GM23338 (cell line): Measurements from ENCODE around the gene SUGCT.

Experiments used
- CREB1 ChIP-seq: fragments of 250-450 bp; sonication (Bioruptor Pico); IDR thresholded peaks from 2 replicates; pipeline ENCODE4 v1.5.0; 2020; ENCODE audit warnings: low read depth, mild to moderate bottlenecking, moderate library complexity
- CTCF ChIP-seq, 2 experiments: fragments of 200-600 bp in 1 of 2; sonication (generic) in 1 of 2; conservative IDR thresholded peaks; 2 replicates each; pipeline versions ENCODE4 v1.5.1 to v1.6.1; 2016 to 2017; ENCODE audit warnings: antibody characterized with exemption in 2 of 2, low read depth in 2 of 2, mild to moderate bottlenecking in 2 of 2, moderate library complexity in 1 of 2
- EZH2 ChIP-seq: fragments of 200-600 bp; sonication (generic); IDR thresholded peaks from one replicate; pipeline ENCODE4 v1.8.0; 2017; ENCODE audit warnings: antibody characterized with exemption, mild to moderate bottlenecking, low read depth; ENCODE audit not compliant: unreplicated experiment
- EZH2phosphoT487 ChIP-seq: fragments of 200-600 bp; sonication (generic); IDR thresholded peaks from one replicate; pipeline ENCODE4 v1.8.1; 2018; ENCODE audit warnings: antibody characterized with exemption; ENCODE audit not compliant: unreplicated experiment
- JUNB ChIP-seq: IDR thresholded peaks from one replicate; pipeline ENCODE4 v1.6.1; 2016; ENCODE audit warnings: antibody characterized with exemption; ENCODE audit not compliant: unreplicated experiment
- POLR2AphosphoS5 ChIP-seq: IDR thresholded peaks from 2 replicates; pipeline ENCODE4 v1.6.1; 2016; ENCODE audit warnings: antibody characterized with exemption, low read depth
- REST ChIP-seq: IDR thresholded peaks from one replicate; pipeline ENCODE4 v1.6.1; 2018; ENCODE audit warnings: antibody characterized with exemption; ENCODE audit not compliant: unreplicated experiment
- STAT1 ChIP-seq: IDR thresholded peaks from one replicate; pipeline ENCODE4 v1.6.1; 2016; ENCODE audit warnings: antibody characterized with exemption; ENCODE audit not compliant: unreplicated experiment

GRCh38 chr7:40815022-40815421, 680.2 kb downstream of the SUGCT start:
- TF ChIP-seq CTCF (conservative IDR thresholded peaks at IDR 0.05; ENCODE audit: low read depth in 2 of 2) (no peak), JUNB (no peak), REST (no peak), POLR2AphosphoS5 (no peak), CREB1 (CRISPR knock-in tag) (no peak), EZH2phosphoT487 (no peak), EZH2 (no peak), STAT1 (no peak)
